ENCODE results near the gene NGFR.
"Not testable (repeated sequence)": the region's sequence is repeated elsewhere in the genome, so short reads cannot be mapped to it uniquely, and the experiment has no call there.

Gene NGFR

DNA sequence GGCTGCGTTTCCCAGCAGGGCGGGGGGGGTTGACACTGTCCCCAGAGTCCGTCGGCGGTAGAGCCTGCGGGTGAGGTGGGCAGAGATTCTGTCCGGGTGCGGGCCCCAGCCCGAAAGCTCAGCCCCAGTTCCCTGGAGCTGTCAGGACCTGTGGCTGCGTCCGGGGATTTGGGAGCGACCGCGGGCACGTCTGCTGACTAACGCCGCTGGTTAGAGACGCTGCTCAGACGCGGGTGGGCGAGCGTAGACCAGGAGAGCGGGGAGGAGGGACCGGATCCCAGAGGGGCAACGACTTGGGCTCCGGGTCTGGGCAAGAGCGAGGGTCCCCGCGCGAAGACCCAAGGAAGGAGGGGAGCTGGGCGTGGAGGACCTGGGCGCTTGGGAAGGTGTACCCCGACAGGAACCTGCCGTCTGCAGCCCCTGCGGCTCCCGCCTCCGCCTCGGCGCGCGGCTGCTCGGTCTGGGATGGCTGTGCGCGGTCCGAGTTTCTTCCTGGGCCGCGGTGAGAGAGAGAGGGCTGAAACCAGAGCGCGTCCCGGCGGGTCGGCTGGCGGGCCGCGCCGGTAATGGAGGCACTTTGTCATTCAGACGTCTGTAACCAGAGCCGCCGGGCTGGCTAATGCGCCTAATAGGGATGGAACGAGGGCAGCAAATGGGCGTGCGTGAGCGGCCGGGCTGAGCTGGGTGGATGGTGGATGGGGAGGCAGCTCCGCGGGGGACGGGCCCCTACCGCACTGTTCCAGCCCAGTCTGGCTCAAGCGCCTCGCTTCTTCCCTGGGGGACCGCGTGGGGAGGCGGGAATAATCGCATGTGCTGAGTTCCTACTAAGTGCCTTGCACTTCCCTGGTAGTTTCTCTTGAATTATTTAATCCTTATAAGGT is 2.3 kb downstream of the NGFR start:
- peak in 1 of 2 experiments; percentile 37 for DNase-seq

DNA sequence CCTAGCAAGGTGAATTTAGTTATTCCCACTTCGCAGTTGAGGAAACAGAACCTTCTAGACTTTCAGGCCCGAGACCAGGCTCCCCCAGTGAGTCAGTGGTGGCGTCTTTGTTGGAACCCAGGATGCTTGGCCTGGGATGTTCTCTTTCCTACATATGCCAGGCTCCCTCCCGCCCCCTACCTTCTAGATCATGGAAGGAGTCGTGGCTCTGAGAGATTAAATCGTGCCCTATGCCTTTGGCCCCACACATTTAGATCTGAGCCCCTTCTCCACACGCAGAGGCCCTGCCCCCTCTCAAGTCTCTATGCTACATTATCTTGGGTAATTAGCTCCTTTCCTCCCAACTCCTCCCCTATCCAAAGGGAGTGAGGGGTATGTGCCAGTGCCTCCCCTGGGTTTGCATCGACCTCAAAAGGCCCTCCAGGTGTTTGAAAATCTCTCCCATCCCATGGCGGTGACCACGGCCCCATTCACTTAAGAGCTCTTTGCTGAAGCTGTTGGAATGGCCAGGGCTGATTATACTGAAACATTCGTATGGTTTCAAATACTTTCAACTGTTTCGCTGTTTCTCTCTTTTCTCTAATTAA is 3.0 kb downstream of the NGFR start:
- peak in 1 of 2 experiments; percentile 34 for DNase-seq

DNA sequence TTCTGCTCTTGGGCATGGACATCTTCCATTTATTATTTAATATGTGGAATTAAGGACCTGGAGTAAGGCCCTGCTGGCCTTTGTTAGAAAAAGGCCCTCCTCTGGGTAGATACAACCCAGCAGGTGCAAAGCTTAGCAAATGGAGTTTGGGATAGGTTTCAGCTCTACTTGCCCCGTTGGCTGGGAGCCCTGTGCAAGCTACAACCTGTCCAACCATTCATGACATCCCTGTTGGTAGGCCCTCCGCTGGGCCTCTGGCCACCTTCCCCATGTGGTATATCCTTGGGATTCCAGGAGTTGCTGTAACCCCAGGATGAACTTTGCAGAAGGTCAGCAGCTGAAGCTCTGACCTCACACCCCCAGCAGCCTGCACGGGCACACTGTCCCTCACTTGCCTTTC is 6.4 kb downstream of the NGFR start:
- peak; percentile 8 to 49 for DNase-seq

DNA sequence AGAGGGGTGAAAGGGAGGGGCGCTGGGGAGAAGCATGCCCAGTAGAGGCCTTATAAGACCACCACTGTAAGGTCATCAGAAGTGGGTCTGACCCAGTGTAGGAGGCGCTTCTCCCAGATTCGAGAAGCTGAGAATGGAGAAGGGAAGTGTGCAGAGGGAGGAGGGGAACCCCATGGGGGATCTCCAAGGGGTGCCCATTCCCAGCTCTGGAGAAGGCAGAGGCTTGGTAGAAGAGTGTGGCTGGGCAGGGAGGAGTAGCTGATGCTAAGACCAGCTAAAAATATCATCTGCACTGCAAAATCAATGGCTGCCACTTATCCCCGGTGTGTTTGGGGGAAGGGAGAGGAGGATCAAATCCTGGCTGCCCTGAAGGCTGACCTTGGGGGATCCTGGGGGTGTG is 7.2 kb downstream of the NGFR start:
- DNase-seq = no peak

DNA sequence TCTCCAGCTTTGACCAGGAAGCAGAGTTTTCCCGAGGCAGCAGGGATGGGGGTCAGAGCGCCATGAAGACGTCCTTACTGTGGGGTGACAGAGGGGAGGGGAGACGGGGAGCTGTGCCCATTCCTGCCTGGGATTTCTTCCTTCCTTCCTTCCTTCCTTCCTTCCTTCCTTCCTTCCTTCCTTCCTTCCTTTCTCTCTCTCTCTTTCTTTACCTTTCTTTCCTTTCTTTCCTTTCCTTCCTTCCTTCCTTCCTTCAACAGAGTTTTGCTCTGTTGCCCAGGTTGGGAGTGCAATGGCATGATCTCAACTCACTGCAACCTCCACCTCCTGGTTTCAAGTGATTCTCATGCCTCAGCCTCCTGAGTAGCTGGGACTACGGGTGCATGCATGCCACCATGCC is 7.6 kb downstream of the NGFR start:
- not testable (repeated sequence) for DNase-seq

DNA sequence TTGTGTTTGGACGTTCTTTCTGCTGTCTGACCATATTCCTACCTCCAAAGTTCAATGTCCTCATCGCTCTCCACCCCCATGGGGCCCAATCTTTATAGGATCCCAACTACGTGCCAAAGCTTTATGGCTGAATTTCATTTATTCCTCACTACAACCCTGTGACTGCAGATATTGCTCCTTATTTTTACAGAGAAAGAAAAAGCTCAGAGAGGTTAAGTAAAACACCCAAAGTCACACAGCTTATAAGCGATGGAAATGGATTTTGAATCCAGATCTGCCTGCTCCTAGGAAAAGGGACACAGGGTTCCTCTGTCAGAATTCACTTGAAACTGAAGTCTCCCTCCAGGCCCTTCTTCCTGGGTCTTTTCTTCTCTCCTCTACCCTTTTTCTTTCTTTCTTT is 9.3 kb downstream of the NGFR start:
- no peak for DNase-seq

DNA sequence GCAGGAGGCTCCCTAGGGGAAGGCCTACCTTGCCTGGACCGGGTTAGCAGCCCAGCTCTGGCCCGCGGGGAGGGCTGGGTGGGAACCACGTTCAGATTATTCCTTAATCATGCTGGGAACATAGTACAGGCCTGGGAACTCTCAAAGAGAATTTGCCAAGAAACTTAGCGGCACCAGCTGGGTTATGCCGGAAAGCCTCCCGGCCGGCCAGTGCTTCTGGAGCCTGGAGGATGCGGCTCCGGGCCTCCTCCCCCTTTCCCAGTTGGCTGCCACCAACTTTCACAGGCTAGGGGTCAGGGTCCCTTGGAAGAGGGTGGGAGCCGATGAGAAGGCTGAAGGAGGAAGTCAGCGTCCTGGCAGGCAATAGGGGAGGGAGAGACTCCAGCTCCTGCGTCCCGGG is 10.8 kb downstream of the NGFR start:
- no peak for DNase-seq

DNA sequence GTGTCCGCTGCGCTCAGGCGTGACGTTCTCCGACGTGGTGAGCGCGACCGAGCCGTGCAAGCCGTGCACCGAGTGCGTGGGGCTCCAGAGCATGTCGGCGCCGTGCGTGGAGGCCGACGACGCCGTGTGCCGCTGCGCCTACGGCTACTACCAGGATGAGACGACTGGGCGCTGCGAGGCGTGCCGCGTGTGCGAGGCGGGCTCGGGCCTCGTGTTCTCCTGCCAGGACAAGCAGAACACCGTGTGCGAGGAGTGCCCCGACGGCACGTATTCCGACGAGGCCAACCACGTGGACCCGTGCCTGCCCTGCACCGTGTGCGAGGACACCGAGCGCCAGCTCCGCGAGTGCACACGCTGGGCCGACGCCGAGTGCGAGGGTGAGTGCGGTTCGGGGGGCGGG is 11.2 kb downstream of the NGFR start:
- no peak for DNase-seq

DNA sequence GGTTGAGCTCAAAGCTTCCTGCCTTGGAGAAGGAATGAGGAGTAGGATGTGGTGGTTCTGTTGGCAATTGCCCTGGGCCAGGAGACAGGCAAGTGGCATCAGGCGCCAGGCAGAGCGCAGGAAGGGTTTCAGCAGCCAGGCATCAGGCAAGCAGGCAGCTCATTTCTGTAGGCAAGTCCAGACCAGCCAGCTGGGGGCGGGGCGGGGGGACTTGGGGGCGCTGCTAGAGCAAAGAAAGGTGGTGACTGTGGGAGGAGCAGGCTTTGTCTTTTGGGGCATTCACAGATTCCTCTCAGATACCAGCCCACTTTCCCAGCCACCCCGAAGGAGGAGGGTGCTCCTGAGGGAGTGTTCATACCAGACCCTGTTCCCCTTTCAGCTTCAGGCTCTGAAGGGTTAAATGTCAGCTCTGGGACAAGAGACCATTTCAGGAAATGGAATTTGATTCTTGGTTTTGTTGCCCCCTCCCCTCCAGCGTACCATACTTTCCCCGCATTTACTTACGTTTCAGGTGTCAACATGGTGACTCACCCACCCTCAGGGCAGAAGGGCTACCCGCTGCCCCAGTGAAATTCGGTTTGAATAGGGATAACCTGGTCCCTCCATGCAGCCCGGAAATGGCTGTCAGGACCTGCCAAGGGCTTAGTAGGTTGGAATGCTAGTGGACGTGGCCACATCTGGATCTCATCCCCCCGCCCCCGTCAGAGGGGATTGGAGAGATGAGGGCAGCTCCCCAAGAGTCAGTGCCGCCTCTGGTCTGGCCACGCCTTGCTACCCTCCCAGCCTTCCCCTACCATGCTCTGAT is 13.2 kb downstream of the NGFR start:
- DNase-seq = peak in 1 of 2 experiments; percentile 19

DNA sequence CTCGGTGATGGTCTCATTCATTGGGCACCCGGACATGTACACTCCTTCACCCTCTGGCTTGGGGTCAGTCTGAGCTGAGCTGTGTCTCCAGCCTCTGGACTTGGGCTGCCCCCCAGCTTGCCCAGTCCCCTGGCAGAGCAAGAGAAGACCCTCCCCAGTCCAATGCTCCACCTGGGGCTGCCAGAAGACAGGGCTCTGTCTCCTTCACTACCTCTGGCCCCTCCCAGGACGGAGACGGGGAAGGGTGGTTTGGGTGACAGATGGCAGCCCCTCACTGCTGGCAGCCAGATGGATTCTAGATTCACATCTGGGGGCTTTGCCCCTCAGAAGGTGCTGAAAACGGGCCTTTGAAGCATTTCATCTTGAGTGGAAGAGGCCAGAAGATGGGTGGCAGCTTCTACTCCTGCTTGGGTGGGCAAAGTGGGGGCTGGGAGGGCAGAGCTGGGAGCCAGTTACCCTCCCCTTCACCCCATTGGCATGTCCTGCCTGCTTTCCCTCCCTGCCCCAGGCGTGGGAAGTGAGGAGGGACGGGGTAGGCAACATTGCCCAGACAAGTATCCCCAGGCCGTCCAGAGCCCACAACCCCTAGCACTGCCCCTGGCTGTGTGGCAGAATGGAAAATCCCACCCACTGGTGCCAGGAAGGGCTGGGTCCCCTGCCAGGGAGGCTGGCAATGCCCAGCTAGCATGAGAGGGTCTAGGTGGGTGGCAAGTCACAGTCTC is 13.9 kb downstream of the NGFR start:
- no peak for DNase-seq

DNA sequence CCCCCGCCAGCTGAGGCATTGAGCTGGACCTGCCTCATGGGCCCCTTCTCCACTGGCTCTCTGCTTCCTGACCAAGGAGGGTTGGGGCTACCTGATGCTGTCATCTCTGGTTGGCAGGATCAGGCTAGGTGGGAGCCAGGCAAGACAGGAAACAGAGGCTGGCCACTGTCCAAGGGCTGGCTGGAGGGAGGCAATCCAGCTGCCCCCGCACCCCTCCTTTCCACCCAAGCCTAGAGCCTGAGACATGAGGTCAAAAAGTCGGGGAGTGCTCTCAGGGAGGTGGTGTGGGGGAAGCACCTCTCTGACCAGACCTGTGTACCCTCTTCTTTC is 14.5 kb downstream of the NGFR start:
- DNase-seq = no peak

DNA sequence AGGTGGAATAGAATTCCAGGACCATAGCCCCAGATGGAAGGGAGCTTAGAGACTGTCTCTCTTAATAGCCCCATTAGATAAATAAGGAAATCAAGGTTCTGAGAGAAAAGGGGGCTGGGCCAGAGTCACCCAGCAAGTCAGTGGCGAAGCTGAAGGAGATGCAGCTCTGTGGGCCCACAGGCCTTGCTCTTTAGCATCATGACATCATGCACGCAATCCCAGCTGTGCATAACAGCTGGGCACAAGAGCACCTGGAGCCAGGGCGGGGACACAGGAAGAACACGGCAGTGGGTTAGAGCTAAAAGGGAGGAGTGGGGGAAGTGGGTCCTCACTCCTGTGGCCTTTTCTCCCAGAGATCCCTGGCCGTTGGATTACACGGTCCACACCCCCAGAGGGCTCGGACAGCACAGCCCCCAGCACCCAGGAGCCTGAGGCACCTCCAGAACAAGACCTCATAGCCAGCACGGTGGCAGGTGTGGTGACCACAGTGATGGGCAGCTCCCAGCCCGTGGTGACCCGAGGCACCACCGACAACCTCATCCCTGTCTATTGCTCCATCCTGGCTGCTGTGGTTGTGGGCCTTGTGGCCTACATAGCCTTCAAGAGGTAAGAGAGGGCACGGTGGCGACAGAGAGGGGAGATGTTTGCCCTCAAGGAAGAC is 15.1 kb downstream of the NGFR start:
- no peak for DNase-seq

DNA sequence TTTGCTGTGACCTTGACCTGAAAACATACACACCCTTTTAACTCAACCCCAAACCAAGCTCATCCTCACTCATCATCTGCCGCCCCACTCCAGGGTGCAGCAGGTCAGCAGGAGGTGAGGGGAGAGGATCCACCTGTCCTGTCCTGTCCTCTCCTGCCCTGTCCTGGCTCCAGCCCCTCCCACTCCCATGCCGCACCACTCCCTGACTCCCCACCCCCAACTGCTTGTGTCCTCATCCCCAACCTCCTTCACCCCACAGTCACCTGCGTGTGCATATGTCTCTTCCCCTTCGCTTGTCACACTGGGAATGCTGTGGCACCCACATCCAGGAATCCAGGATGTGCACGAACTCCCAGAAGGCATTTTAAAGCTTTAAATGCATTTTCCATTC is 15.6 kb downstream of the NGFR start:
- no peak for DNase-seq

DNA sequence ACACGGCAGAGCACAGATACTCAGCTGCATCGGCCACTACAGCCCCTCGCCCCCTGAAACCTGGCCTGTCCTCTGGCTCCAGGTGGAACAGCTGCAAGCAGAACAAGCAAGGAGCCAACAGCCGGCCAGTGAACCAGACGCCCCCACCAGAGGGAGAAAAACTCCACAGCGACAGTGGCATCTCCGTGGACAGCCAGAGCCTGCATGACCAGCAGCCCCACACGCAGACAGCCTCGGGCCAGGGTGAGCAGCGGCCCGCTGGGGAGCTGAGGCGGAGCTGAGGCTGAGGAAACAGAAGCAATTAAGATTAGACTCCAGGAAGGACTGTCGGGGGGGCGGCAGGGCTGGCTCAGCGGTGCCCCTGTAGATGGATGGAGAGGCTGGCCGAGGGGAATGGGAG is 16.7 kb downstream of the NGFR start:
- no peak for DNase-seq

DNA sequence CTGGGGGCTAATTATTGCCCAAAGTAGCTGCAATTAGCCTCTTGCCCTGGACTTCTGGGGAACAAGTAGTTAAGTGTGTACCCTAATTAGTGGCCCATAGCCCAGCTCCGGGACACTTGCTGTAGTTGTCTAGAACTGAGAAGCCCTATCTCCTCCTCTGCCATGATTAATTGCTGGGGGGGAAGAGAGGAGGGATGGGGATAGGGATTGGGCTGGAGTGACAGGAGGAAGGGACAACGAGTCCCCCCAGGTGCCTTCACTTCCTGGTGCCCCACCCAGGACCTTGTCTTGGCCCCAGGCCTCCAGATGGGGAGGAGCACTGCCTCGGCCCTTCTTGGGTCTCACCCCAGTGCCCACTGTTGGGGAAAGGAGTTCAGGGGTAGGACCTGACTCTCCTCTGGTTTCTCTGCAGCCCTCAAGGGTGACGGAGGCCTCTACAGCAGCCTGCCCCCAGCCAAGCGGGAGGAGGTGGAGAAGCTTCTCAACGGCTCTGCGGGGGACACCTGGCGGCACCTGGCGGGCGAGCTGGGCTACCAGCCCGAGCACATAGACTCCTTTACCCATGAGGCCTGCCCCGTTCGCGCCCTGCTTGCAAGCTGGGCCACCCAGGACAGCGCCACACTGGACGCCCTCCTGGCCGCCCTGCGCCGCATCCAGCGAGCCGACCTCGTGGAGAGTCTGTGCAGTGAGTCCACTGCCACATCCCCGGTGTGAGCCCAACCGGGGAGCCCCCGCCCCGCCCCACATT is 17.4 kb downstream of the NGFR start:
- no peak for DNase-seq

DNA sequence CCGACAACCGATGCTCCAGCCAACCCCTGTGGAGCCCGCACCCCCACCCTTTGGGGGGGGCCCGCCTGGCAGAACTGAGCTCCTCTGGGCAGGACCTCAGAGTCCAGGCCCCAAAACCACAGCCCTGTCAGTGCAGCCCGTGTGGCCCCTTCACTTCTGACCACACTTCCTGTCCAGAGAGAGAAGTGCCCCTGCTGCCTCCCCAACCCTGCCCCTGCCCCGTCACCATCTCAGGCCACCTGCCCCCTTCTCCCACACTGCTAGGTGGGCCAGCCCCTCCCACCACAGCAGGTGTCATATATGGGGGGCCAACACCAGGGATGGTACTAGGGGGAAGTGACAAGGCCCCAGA is 17.9 kb downstream of the NGFR start:
- DNase-seq = no peak

DNA sequence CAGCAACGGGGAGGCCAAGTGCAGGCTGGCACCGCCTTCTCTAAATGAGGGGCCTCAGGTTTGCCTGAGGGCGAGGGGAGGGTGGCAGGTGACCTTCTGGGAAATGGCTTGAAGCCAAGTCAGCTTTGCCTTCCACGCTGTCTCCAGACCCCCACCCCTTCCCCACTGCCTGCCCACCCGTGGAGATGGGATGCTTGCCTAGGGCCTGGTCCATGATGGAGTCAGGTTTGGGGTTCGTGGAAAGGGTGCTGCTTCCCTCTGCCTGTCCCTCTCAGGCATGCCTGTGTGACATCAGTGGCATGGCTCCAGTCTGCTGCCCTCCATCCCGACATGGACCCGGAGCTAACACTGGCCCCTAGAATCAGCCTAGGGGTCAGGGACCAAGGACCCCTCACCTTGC is 18.5 kb downstream of the NGFR start:
- DNase-seq = no peak

DNA sequence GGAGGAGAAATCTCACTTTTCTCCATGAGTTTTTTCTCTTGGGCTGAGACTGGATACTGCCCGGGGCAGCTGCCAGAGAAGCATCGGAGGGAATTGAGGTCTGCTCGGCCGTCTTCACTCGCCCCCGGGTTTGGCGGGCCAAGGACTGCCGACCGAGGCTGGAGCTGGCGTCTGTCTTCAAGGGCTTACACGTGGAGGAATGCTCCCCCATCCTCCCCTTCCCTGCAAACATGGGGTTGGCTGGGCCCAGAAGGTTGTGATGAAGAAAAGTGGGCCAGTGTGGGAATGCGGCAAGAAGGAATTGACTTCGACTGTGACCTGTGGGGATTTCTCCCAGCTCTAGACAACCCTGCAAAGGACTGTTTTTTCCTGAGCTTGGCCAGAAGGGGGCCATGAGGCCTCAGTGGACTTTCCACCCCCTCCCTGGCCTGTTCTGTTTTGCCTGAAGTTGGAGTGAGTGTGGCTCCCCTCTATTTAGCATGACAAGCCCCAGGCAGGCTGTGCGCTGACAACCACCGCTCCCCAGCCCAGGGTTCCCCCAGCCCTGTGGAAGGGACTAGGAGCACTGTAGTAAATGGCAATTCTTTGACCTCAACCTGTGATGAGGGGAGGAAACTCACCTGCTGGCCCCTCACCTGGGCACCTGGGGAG is 19.1 kb downstream of the NGFR start:
- DNase-seq = no peak

DNA sequence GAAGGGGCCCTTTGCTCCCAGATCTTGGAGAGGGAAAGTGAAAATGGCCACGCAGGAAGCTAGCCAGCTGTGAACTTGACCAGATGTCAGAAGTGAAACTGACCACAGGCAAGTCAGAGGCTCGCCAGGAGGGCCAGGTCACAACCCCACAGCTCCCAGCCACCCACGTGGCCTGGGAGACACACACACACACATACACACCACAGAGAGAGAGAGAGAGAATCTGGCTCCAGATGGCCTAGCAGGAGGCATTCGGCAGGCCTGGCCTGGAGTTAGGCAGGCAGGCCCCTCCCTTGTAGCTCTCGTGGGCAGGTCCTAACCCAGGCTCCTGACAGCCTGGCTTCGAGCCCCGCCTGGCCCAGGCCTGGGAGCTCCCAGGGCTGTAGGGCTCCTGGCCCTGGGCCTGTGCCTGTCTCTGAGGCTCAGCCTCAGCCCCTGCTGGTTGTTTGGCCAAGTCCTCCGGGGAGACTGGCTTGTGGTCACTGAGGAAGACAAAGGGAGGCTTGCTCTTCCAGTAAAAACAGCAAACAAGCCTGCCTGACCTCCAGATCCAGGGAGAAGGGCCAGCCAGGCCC is 20.2 kb downstream of the NGFR start:
- peak; percentile 83 to 96 for DNase-seq

DNA sequence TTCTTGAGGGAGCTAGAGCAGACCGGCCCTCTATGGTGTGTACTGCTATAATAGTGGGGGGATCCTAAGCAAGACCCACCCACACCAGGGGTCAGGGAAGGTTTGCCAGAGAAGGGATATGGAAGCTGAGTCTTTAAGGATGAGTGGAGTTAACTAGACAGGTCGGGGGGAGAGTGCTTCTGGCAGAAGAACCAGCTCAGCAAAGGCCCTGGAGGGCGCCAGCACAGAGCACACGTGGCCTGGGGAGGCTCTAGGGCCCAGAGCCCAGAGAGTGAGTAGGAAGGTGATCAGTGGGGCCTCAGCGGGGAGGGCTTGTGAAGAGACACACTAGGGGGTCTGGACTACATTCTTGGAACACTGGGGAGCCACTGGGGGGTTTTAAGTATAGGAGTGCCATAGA is 21.1 kb downstream of the NGFR start:
- peak; percentile 12 to 63 for DNase-seq

Measured in NCI-H446 (cell line).